MG63 (cell line): ENCODE measurements around the gene NAALADL2. TPM values are rescaled to one million over a fixed set of nuclear protein-coding genes. Genes with fewer than 3 reads are reported as not detected.
"Not testable (repeated sequence)": the region's sequence is repeated elsewhere in the genome, so short reads cannot be mapped to it uniquely, and the experiment has no call there.

Experiments used
- DNase-seq: peaks from one replicate; pipeline ENCODE4 v3.0.0-alpha.2; 2020
- H3K27me3 ChIP-seq: fragments of 250-450 bp; sonication (Bioruptor Pico); 2 replicates; pipeline ENCODE4 v1.5.1; 2020; ENCODE audit warnings: mild to moderate bottlenecking, moderate library complexity
- H3K36me3 ChIP-seq: fragments of 250-450 bp; sonication (Bioruptor Pico); 2 replicates; pipeline ENCODE4 v1.5.1; 2020; ENCODE audit warnings: mild to moderate bottlenecking, moderate library complexity
- H3K4me3 ChIP-seq: fragments of 250-450 bp; sonication (Bioruptor Pico); 2 replicates; pipeline ENCODE4 v1.5.1; 2020; ENCODE audit warnings: mild to moderate bottlenecking, moderate library complexity
- H3K9me3 ChIP-seq: fragments of 250-450 bp; sonication (Bioruptor Pico); 2 replicates; pipeline ENCODE4 v1.5.1; 2020; ENCODE audit warnings: mild to moderate bottlenecking, moderate library complexity
- total RNA-seq: library from RNA; depleted of rRNA; stranded (reverse); fragments of >200 nt; shearing (Covaris generic); gene quantifications from 2 replicates; pipeline ENCODE4 v1.2.3, GENCODE V29; 2014; ENCODE audit warnings: low replicate concordance

NAALADL2 gene
- total RNA-seq, 1 experiment from 2014 or later, result 1.6 TPM

GRCh38 chr3:175479800-175480199, 620.7 kb downstream of the NAALADL2 start:
- no peaks in the 10 kb centered on the region for H3K27me3 ChIP-seq
- no peaks in the 10 kb centered on the region for H3K9me3 ChIP-seq
- no peak overlapping the region for H3K4me3 ChIP-seq
- DNase-seq, result no peak
- no peaks in the 10 kb centered on the region for H3K36me3 ChIP-seq

- Histone ChIP-seq H3K36me3 (no peaks in the 10 kb centered on the region), H3K27me3 (no peaks in the 10 kb centered on the region), H3K4me3 (no peak overlapping the region), H3K9me3 (no peaks in the 10 kb centered on the region)
- no peak for DNase-seq
Measured at GRCh38 chr3:175484666-175485065, 625.5 kb downstream of the NAALADL2 start.

GRCh38 chr3:175485436-175485835, 626.3 kb downstream of the NAALADL2 start:
- no peaks in the 10 kb centered on the region for H3K27me3 ChIP-seq
- H3K4me3 ChIP-seq, result no peak overlapping the region
- no peaks in the 10 kb centered on the region for H3K36me3 ChIP-seq
- no peak for DNase-seq
- no peaks in the 10 kb centered on the region for H3K9me3 ChIP-seq

- DNase-seq, result no peak
- Histone ChIP-seq H3K27me3 (no peaks in the 10 kb centered on the region), H3K36me3 (no peaks in the 10 kb centered on the region), H3K4me3 (no peak overlapping the region), H3K9me3 (no peaks in the 10 kb centered on the region)
Measured at GRCh38 chr3:175486255-175486654, 627.1 kb downstream of the NAALADL2 start.

DNA sequence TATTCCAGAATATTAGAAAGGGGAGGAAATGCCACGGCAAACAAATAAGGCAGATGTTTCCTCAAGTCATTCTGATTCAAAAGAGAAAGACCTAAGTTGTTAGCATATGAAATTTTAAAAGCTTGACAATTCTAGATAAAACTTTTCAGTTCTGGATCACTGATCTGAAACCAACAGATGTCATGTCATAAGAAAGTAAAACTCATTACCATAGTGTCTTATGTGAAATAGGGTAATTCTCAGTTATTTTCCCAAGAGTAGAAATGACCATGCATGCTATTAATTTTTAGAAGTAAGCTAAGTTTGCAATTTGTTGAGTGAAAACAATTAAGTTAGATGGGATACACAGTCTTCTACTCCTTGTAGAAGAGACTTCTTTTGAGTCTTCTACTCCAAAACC, 630.3 kb downstream of the NAALADL2 start:
- Histone ChIP-seq H3K9me3 (no peaks in the 10 kb centered on the region), H3K4me3 (no peak overlapping the region), H3K27me3 (no peaks in the 10 kb centered on the region), H3K36me3 (no peaks in the 10 kb centered on the region)
- no peak for DNase-seq

DNA sequence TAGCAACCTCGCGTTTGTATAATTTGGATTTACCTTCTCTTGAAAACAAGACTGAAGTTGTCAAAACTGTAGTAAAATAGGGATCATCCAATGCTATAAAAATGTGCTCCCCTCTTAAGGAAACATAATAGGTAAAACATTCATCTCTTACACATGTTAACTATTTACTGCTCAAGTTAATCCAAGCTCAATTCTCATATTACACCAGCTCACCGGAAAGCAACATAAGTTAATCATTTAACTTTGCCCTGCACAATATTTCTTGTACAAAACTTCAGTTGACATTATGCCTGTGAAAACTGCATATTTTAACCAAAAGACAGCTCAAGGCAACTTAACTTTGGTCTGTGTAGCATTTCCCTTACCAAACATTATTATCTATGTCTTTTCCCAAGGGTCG, 634.2 kb downstream of the NAALADL2 start:
- no peak for DNase-seq
- Histone ChIP-seq H3K9me3 (no peaks in the 10 kb centered on the region; the same call in 1 of the 2 replicates), H3K27me3 (no peaks in the 10 kb centered on the region), H3K4me3 (no peak overlapping the region), H3K36me3 (no peaks in the 10 kb centered on the region)

- DNase-seq, result no peak
- H3K4me3 ChIP-seq, result no peak overlapping the region
- no peaks in the 10 kb centered on the region for H3K27me3 ChIP-seq
- no peaks in the 10 kb centered on the region; the same call in 1 of the 2 replicates for H3K9me3 ChIP-seq
- no peaks in the 10 kb centered on the region for H3K36me3 ChIP-seq
Measured at GRCh38 chr3:175495331-175495730, 636.2 kb downstream of the NAALADL2 start.

DNA sequence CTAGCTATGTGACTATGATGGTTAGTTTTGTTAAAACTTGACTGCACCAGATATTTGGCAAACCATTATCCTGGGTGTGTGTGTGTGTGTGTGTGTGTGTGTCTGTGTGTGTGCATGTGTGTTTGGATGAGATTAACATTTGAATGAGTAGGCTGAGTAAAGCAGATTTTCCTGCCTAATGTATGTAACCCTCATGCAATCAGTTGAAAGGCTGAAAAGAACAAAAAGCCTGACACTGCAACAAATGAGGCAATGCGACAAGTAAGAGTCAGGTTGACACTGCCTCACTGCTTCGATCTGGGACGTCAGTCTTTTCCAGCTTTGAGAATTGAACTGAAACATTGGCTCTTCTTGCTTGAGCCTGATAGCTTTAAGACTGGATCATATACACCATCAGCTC, 643.0 kb downstream of the NAALADL2 start:
- DNase-seq, result no peak

GRCh38 chr3:175511219-175511785, 652.2 kb downstream of the NAALADL2 start:
- Histone ChIP-seq H3K27me3 (no peaks in the 10 kb centered on the region), H3K36me3 (no peaks in the 10 kb centered on the region), H3K9me3 (no peaks in the 10 kb centered on the region), H3K4me3 (no peak overlapping the region)
- no peak for DNase-seq

More for the DNA sequence above, 643.0 kb downstream of the NAALADL2 start:
- Histone ChIP-seq H3K36me3 (no peaks in the 10 kb centered on the region), H3K9me3 (no peaks in the 10 kb centered on the region; the same call in none of the 2 replicates), H3K27me3 (no peaks in the 10 kb centered on the region), H3K4me3 (no peak overlapping the region)

DNA sequence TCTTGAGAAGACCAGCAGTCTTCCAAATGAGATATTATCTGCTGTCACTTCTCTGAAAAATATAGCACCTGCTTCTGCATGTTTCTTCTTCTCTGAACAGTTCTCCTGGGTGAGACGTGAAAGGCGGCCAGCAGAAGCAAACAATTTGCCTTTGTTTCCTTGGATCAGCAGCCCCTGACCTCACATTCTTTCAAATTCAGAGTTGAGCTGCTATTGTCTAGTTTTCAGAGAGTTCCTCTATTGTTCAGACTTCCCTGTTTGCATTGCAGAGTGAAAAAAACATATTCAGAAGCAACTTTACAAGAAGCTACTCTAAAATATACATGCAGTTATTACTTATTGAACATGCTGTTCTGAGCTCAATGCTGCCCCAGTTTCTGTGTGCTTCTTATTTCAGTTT, 653.6 kb downstream of the NAALADL2 start:
- Histone ChIP-seq H3K36me3 (no peaks in the 10 kb centered on the region), H3K9me3 (no peaks in the 10 kb centered on the region), H3K27me3 (no peaks in the 10 kb centered on the region), H3K4me3 (no peak overlapping the region)
- no peak for DNase-seq

DNA sequence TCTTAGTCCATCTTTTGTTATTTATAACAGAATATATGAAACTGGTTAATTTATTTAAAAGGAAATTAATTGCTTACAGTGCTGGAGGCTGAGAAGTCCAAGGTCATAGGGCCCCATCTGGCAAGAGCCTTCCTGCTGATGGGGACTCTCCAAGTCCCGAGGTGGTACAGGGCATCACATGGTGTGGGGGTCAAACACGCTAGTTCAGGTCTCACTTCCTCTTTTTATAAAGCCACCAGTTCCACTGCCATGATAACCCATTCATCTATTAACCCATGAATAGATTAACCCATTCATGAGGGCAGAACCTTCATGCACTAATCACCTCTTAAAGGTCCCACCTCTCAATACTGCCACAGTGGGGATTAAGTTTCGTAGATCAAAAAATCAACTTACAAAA, 659.3 kb downstream of the NAALADL2 start:
- Histone ChIP-seq H3K36me3 (no peaks in the 10 kb centered on the region), H3K27me3 (no peaks in the 10 kb centered on the region), H3K9me3 (no peaks in the 10 kb centered on the region), H3K4me3 (no peak overlapping the region)
- DNase-seq, result no peak

DNA sequence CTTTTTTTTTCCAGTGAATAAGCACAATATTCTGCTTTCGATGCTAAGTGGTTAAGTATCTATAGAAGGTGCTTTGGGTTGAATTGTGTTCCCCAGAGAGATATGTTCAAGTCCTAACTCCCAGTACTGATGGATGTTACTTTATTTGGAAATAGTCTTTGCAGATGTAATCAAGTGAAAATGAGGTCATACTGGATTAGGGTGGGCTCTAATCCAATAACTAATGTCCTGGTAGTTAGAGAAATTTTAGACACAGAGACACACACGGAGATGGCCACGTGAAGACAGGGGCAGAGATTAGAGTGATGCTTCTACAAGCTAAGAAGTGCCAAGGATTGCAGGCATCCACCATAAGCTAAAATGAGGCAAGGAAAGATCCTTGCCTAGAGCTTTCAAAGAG, 662.3 kb downstream of the NAALADL2 start:
- Histone ChIP-seq H3K27me3 (no peaks in the 10 kb centered on the region), H3K9me3 (no peaks in the 10 kb centered on the region), H3K4me3 (no peak overlapping the region), H3K36me3 (no peaks in the 10 kb centered on the region)
- DNase-seq, result no peak

DNA sequence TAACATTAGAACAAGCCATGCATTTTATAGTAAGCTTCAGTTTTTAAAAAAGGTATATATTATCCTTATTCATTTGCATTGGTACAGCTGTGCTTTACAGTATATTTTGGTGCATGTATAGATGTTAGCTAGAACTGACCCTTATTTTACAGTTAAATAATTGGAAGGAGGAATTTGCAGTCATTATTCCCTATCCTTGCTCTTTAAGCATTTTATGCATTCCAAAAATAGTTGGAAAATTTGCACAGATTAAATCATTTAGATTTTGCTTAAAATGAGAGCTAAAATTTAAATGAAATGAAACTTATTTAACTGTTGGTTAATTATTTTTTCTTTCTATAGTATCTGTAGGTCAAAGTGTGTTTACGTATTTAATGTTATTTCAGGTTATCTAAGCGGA, 667.1 kb downstream of the NAALADL2 start:
- no peaks in the 10 kb centered on the region for H3K36me3 ChIP-seq
- peak overlapping the region; percentile 41 for H3K4me3 ChIP-seq
- DNase-seq, result no peak
- no peaks in the 10 kb centered on the region for H3K9me3 ChIP-seq
- no peaks in the 10 kb centered on the region for H3K27me3 ChIP-seq

DNA sequence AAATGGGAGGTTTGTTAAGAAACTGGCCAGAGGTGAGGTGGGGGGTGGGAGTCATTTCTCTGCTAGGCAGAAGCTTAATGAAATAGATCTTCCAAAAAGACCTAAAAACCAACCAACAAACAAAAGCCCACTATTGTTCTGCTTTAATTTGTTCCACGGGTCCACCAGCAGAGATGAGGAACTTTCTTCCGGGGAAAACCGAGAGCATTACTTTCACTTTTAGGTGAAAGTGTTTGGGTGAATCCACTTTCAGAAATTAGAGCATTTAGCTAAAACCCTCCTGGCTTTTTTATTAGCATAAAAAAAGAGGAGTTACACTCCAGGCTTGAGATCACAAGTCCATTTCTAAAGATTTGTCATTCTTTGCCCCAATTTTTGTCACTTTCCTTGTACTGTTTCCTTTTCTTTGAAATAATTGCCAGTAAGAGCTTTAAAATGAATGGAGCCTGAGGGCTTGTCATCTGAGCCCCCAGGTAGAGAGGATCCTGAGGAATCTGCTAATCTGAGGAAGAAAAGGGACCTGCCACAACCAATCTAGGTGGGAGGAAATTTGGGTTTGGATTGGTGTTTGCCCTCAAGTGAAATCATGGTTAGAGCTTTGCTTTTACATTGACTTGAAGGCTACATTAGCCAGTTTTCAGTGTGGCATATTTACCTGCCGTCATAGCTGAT, 667.6 kb downstream of the NAALADL2 start:
- Histone ChIP-seq H3K9me3 (no peaks in the 10 kb centered on the region), H3K4me3 (peak overlapping the region; percentile 41), H3K36me3 (no peaks in the 10 kb centered on the region), H3K27me3 (no peaks in the 10 kb centered on the region)
- no peak for DNase-seq

DNA sequence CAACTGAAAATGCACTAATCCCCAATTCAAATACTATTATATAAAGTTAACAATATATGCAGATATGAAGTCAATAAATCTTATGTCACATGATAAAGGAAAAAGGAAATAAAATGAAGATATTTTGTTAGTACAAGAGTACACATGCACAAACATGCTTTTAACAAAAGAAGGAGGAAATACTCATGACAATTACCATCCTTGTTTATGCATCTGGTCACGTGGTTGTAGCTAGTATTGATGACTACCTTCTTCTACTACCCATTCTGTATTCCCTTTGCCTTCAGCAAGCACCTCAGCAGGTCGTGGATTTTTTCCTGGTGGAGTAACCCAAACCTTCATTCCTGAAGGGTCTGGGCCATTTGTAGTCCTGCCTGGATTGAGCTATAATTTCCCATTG, 669.6 kb downstream of the NAALADL2 start:
- H3K27me3 ChIP-seq, H3K36me3 ChIP-seq, DNase-seq, H3K4me3 ChIP-seq, H3K9me3 ChIP-seq: not testable (repeated sequence)

DNA sequence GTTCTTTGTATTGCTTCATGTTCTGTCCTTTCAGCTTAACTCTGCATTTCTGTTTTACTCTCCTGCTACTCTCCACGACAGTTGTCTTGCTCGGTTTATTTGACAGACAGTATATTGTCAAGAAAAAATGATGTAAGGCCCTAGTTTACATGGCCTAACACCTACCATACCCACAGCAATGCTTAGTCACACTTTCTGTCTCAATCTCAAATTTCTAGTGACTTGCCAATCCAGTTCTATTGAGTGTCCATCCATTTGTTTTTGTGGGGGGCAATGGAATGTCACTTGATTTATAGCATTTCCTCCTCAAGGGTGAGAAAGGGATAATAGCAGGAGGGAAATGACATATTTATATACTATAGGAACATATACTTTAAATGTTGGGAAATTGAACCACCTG, 676.2 kb downstream of the NAALADL2 start:
- no peak overlapping the region for H3K4me3 ChIP-seq
- H3K36me3 ChIP-seq, result no peaks in the 10 kb centered on the region
- DNase-seq, result no peak
- H3K27me3 ChIP-seq, result no peaks in the 10 kb centered on the region
- no peaks in the 10 kb centered on the region for H3K9me3 ChIP-seq

GRCh38 chr3:175546115-175546514, 687.0 kb downstream of the NAALADL2 start:
- Histone ChIP-seq H3K27me3 (no peaks in the 10 kb centered on the region), H3K36me3 (no peaks in the 10 kb centered on the region), H3K4me3 (no peak overlapping the region), H3K9me3 (peaks cover 19% of the 10 kb centered on the region)
- DNase-seq, result no peak

GRCh38 chr3:175552929-175553328, 693.8 kb downstream of the NAALADL2 start:
- H3K27me3 ChIP-seq, result no peaks in the 10 kb centered on the region

More at GRCh38 chr3:175552929-175553328, 693.8 kb downstream of the NAALADL2 start:
- no peak for DNase-seq
- Histone ChIP-seq H3K36me3 (no peaks in the 10 kb centered on the region), H3K4me3 (no peak overlapping the region), H3K9me3 (no peaks in the 10 kb centered on the region; the same call in 1 of the 2 replicates)
